ENCODE data around the gene EEA1. TPM values are rescaled to one million over a fixed set of nuclear protein-coding genes. Genes with fewer than 3 reads are reported as not detected.

EEA1 gene
- total RNA-seq, 1 experiment from 2014 or later = 68.9 TPM

- no peaks in the 10 kb centered on the region for H3K27me3 ChIP-seq (replicated peaks; ENCODE audit: control insufficient read depth, insufficient read depth, low read length)
- ChIA-PET CTCF (no interaction called here), POLR2A (no interaction called here)
- intact Hi-C loops (cut with micrococcal nuclease; ENCODE audit: unreplicated experiment) = no loop called here
- BruUV-seq (replicated peaks) = no TSS peak
- no peaks in the 10 kb centered on the region for H3K4me1 Mint-ChIP-seq (ENCODE audit: low read depth, unreplicated experiment)
- DNase-seq = no peak
- no peak overlapping the region for H3K4me3 ChIP-seq (ENCODE audit: low read depth, low read length)
- no peaks in the 10 kb centered on the region for H3K4me1 ChIP-seq
- H3K9me3 Mint-ChIP-seq (ENCODE audit: unreplicated experiment) = no peaks in the 10 kb centered on the region
- H3K9me3 ChIP-seq = no peaks in the 10 kb centered on the region
- no peaks in the 10 kb centered on the region for H3K27me3 Mint-ChIP-seq (ENCODE audit: insufficient read depth, unreplicated experiment)
- TF ChIP-seq, protein P1, sequence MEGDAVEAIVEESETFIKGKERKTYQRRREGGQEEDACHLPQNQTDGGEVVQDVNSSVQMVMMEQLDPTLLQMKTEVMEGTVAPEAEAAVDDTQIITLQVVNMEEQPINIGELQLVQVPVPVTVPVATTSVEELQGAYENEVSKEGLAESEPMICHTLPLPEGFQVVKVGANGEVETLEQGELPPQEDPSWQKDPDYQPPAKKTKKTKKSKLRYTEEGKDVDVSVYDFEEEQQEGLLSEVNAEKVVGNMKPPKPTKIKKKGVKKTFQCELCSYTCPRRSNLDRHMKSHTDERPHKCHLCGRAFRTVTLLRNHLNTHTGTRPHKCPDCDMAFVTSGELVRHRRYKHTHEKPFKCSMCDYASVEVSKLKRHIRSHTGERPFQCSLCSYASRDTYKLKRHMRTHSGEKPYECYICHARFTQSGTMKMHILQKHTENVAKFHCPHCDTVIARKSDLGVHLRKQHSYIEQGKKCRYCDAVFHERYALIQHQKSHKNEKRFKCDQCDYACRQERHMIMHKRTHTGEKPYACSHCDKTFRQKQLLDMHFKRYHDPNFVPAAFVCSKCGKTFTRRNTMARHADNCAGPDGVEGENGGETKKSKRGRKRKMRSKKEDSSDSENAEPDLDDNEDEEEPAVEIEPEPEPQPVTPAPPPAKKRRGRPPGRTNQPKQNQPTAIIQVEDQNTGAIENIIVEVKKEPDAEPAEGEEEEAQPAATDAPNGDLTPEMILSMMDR (IDR thresholded peaks at IDR 0.05; ENCODE audit: insufficient read depth in 1 of 2, low read depth in 1 of 2, low read length in 1 of 2, severe bottlenecking in 1 of 2, unreplicated experiment in 1 of 2) = no peak
- H3K36me3 ChIP-seq (ENCODE audit: control insufficient read depth, insufficient read depth, low read length) = no peaks in the 10 kb centered on the region
- no peak overlapping the region for H3K27ac Mint-ChIP-seq (ENCODE audit: unreplicated experiment)
- H3K36me3 Mint-ChIP-seq (ENCODE audit: insufficient read depth, unreplicated experiment) = peaks cover 65% of the 10 kb centered on the region
- H3K4me3 Mint-ChIP-seq (ENCODE audit: unreplicated experiment) = no peak overlapping the region
These were observed 114.5 kb downstream of the EEA1 start for GRCh38 chr12:92814584-92814983.

DNA sequence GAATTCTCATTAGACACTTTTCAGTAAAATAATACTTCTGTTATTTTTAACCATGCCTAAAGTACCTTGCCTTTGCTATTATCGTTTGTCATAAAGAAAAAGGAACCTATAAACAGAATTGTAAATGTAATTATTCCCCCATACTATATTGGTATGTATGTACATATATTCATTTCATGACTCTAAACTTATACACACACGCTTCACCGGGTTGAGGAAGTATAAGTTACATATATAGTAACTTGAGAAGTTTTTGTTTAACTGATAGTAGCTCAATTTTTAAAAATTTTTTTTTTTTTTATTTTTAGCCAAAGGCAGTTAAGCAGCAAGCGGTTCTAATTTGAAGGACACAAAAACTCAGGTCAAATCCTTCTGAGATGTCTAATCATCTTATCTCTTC is 118.7 kb downstream of the EEA1 start:
- peaks cover 85% of the 10 kb centered on the region for H3K36me3 Mint-ChIP-seq (ENCODE audit: insufficient read depth, unreplicated experiment)
- intact Hi-C loops (cut with micrococcal nuclease; ENCODE audit: unreplicated experiment) = no loop called here

DNA sequence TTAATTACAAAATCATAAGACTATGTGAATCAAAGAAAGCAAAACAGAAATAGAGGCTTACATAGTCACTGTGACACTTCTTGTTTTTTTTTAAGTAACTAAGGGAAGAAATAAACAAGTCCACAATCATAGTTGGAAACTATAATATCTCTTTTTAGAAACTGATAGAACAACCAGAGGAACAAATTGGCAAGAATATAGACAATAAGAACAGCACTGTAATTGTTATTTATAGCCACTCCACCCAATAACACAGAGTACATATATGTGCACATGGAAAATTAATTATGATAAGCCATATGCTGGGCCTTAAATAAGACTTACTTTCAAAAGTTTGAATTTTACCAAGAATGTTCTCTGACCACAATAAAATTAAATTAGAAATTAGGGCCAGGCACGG is 125.2 kb downstream of the EEA1 start:
- ChIA-PET POLR2A (no interaction called here), CTCF (no interaction called here)
- TF ChIP-seq, protein P1 (IDR thresholded peaks at IDR 0.05; ENCODE audit: insufficient read depth in 1 of 2, low read depth in 1 of 2, low read length in 1 of 2, severe bottlenecking in 1 of 2, unreplicated experiment in 1 of 2) = no peak
- peaks cover 3% of the 10 kb centered on the region for H3K4me1 Mint-ChIP-seq (ENCODE audit: low read depth, unreplicated experiment)
- H3K36me3 Mint-ChIP-seq (ENCODE audit: insufficient read depth, unreplicated experiment) = peaks cover 84% of the 10 kb centered on the region
- Histone ChIP-seq H3K27me3 (replicated peaks; ENCODE audit: control insufficient read depth, insufficient read depth, low read length) (no peaks in the 10 kb centered on the region), H3K36me3 (ENCODE audit: control insufficient read depth, insufficient read depth, low read length) (no peaks in the 10 kb centered on the region), H3K4me1 (no peaks in the 10 kb centered on the region), H3K9me3 (no peaks in the 10 kb centered on the region), H3K4me3 (ENCODE audit: low read depth, low read length) (no peak overlapping the region)
- no peak overlapping the region for H3K4me3 Mint-ChIP-seq (ENCODE audit: unreplicated experiment)
- intact Hi-C loops (cut with micrococcal nuclease; ENCODE audit: unreplicated experiment) = no loop called here
- H3K27me3 Mint-ChIP-seq (ENCODE audit: insufficient read depth, unreplicated experiment) = no peaks in the 10 kb centered on the region
- H3K9me3 Mint-ChIP-seq (ENCODE audit: unreplicated experiment) = no peaks in the 10 kb centered on the region
- no peak for DNase-seq
- BruUV-seq (replicated peaks) = no TSS peak
- no peak overlapping the region for H3K27ac Mint-ChIP-seq (ENCODE audit: unreplicated experiment)

More for the DNA sequence above, 118.7 kb downstream of the EEA1 start:
- H3K9me3 ChIP-seq = no peaks in the 10 kb centered on the region
- no peaks in the 10 kb centered on the region for H3K4me1 ChIP-seq
- ChIA-PET POLR2A (no interaction called here), CTCF (no interaction called here)
- no peak overlapping the region for H3K27ac Mint-ChIP-seq (ENCODE audit: unreplicated experiment)
- H3K27me3 ChIP-seq (replicated peaks; ENCODE audit: control insufficient read depth, insufficient read depth, low read length) = no peaks in the 10 kb centered on the region
- H3K4me3 Mint-ChIP-seq (ENCODE audit: unreplicated experiment) = no peak overlapping the region
- no peaks in the 10 kb centered on the region for H3K4me1 Mint-ChIP-seq (ENCODE audit: low read depth, unreplicated experiment)
- no peaks in the 10 kb centered on the region for H3K9me3 Mint-ChIP-seq (ENCODE audit: unreplicated experiment)
- BruUV-seq (replicated peaks) = no TSS peak
- TF ChIP-seq, protein P1 (IDR thresholded peaks at IDR 0.05; ENCODE audit: insufficient read depth in 1 of 2, low read depth in 1 of 2, low read length in 1 of 2, severe bottlenecking in 1 of 2, unreplicated experiment in 1 of 2) = no peak
- no peak for DNase-seq
- no peaks in the 10 kb centered on the region for H3K27me3 Mint-ChIP-seq (ENCODE audit: insufficient read depth, unreplicated experiment)
- no peak overlapping the region for H3K4me3 ChIP-seq (ENCODE audit: low read depth, low read length)
- H3K36me3 ChIP-seq (ENCODE audit: control insufficient read depth, insufficient read depth, low read length) = no peaks in the 10 kb centered on the region
